ENCODE measurements around the gene AMER3.

Gene AMER3

GRCh38 chr2:130807659-130808385 is 52.5 kb downstream of the AMER3 start:
- H3K4me2 ChIP-seq (ENCODE audit: low read depth, low read length), result no peak overlapping the region
- H3K27me3 ChIP-seq (replicated peaks; ENCODE audit: insufficient read depth, low read length), result no peaks in the 10 kb centered on the region
- H3K4me1 ChIP-seq (ENCODE audit: low read length), result no peaks in the 10 kb centered on the region
- no peaks in the 10 kb centered on the region for H3K9me2 ChIP-seq (replicated peaks; ENCODE audit: insufficient read depth, low read length)
- H3K27ac ChIP-seq (ENCODE audit: low read length), result no peak overlapping the region
- H4K20me1 ChIP-seq (ENCODE audit: insufficient read depth, low read length), result no peaks in the 10 kb centered on the region
- H3K79me2 ChIP-seq (ENCODE audit: low read length), result no peaks in the 10 kb centered on the region
- no peaks in the 10 kb centered on the region for H3F3A ChIP-seq (ENCODE audit: insufficient read depth, low read length)
- H2AFZ ChIP-seq (ENCODE audit: low read length), result no peak overlapping the region
- TF ChIP-seq EZH2 (optimal IDR thresholded peaks at IDR 0.05; ENCODE audit: low read depth, low read length) (no peak), CTCF (IDR thresholded peaks at IDR 0.05; ENCODE audit: low read length) (no peak), EZH2phosphoT487 (IDR thresholded peaks at IDR 0.05; ENCODE audit: low read length) (no peak)
- H3K9me3 ChIP-seq (replicated peaks; ENCODE audit: insufficient read depth, low read length), result no peaks in the 10 kb centered on the region
- no peak for DNase-seq
- H3K36me3 ChIP-seq (replicated peaks; ENCODE audit: insufficient read depth, low read length), result no peaks in the 10 kb centered on the region
- no peak overlapping the region for H3K4me3 ChIP-seq (ENCODE audit: low read length)
- H3K9ac ChIP-seq (ENCODE audit: low read length), result no peak overlapping the region

DNA sequence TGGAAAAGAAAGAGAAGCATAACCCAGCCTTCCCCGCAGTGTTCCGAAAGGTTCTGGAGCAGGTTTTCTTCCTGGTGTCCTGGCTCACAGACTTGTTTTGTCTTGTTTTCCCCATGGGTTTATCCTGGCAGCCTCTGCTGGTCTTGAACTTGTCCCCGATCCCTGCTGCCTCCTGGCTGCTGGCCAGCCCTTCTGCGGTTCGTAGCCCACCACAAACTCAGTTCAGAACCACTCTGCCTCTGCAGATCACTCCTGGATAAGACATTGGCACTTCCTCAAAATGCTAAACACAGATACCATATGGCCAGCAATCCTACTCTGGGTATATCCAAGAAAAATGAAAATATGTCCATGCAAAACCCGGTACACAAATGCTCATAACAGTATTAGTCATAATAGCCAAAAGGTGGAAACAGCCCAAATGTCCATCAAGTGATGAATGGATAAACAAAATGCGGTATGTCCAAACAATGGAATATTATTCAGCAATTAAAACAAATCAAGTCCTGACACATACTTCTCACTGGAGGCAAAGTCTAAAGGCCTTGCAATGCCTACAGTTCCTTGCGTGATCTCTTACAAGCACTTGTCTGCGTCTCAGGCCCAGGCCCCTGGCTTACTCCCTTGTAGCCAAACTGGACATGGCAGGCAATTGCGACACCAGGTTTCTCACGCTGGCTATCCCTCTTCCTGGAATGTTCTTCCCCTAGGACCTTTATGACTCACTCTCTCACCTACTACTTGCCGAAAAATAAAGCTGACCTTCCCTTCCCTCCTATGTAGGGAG is 53.3 kb downstream of the AMER3 start:
- Histone ChIP-seq H3F3A (ENCODE audit: insufficient read depth, low read length) (no peaks in the 10 kb centered on the region), H3K36me3 (replicated peaks; ENCODE audit: insufficient read depth, low read length) (no peaks in the 10 kb centered on the region), H3K9ac (ENCODE audit: low read length) (no peak overlapping the region), H3K27ac (ENCODE audit: low read length) (no peak overlapping the region), H3K9me2 (replicated peaks; ENCODE audit: insufficient read depth, low read length) (no peaks in the 10 kb centered on the region), H3K4me2 (ENCODE audit: low read depth, low read length) (no peak overlapping the region), H3K79me2 (ENCODE audit: low read length) (no peaks in the 10 kb centered on the region), H3K4me3 (ENCODE audit: low read length) (no peak overlapping the region), H3K4me1 (ENCODE audit: low read length) (no peaks in the 10 kb centered on the region), H3K9me3 (replicated peaks; ENCODE audit: insufficient read depth, low read length) (no peaks in the 10 kb centered on the region), H4K20me1 (ENCODE audit: insufficient read depth, low read length) (no peaks in the 10 kb centered on the region), H3K27me3 (replicated peaks; ENCODE audit: insufficient read depth, low read length) (no peaks in the 10 kb centered on the region), H2AFZ (ENCODE audit: low read length) (no peak overlapping the region)
- TF ChIP-seq CTCF (IDR thresholded peaks at IDR 0.05; ENCODE audit: low read length) (no peak), EZH2phosphoT487 (IDR thresholded peaks at IDR 0.05; ENCODE audit: low read length) (no peak), EZH2 (optimal IDR thresholded peaks at IDR 0.05; ENCODE audit: low read depth, low read length) (no peak)
- no peak for DNase-seq

GRCh38 chr2:130810490-130810889 is 55.1 kb downstream of the AMER3 start:
- Histone ChIP-seq H3K4me1 (ENCODE audit: low read length) (no peaks in the 10 kb centered on the region), H4K20me1 (ENCODE audit: insufficient read depth, low read length) (no peaks in the 10 kb centered on the region), H3K4me3 (ENCODE audit: low read length) (no peak overlapping the region), H2AFZ (ENCODE audit: low read length) (no peak overlapping the region), H3K79me2 (ENCODE audit: low read length) (no peaks in the 10 kb centered on the region), H3K9me2 (replicated peaks; ENCODE audit: insufficient read depth, low read length) (no peaks in the 10 kb centered on the region), H3F3A (ENCODE audit: insufficient read depth, low read length) (no peaks in the 10 kb centered on the region), H3K36me3 (replicated peaks; ENCODE audit: insufficient read depth, low read length) (no peaks in the 10 kb centered on the region), H3K4me2 (ENCODE audit: low read depth, low read length) (no peak overlapping the region), H3K9me3 (replicated peaks; ENCODE audit: insufficient read depth, low read length) (no peaks in the 10 kb centered on the region), H3K27ac (ENCODE audit: low read length) (no peak overlapping the region), H3K9ac (ENCODE audit: low read length) (no peak overlapping the region), H3K27me3 (replicated peaks; ENCODE audit: insufficient read depth, low read length) (no peaks in the 10 kb centered on the region)
- TF ChIP-seq EZH2phosphoT487 (IDR thresholded peaks at IDR 0.05; ENCODE audit: low read length) (no peak), EZH2 (optimal IDR thresholded peaks at IDR 0.05; ENCODE audit: low read depth, low read length) (no peak), CTCF (IDR thresholded peaks at IDR 0.05; ENCODE audit: low read length) (no peak)
- DNase-seq, result no peak
